MM.1S (cell line): ENCODE data around the gene FCHO2.

Experiments used
- DNase-seq: peaks from one replicate; pipeline ENCODE4 v3.0.0-alpha.2; 2015
- H2AFZ ChIP-seq: fragments of 300-600 bp; sonication (generic); 2 replicates; pipeline ENCODE4 v1.6.0; 2016; ENCODE audit warnings: antibody characterized with exemption, low read length
- H3F3A ChIP-seq: fragments of 300-600 bp; sonication (generic); 2 replicates; pipeline ENCODE4 v1.6.1; 2016; ENCODE audit warnings: mild to moderate bottlenecking, antibody characterized with exemption, low read length, moderate library complexity, mixed read lengths; ENCODE audit not compliant: insufficient read depth
- H3K27ac ChIP-seq: fragments of 300-600 bp; sonication (generic); 2 replicates; pipeline ENCODE4 v1.5.1; 2016; ENCODE audit warnings: mild to moderate bottlenecking, low read length
- H3K27me3 ChIP-seq: fragments of 300-600 bp; sonication (generic); replicated peaks from 2 replicates; pipeline ENCODE4 v1.6.0; 2016; ENCODE audit warnings: low read length; ENCODE audit not compliant: insufficient read depth
- H3K36me3 ChIP-seq: fragments of 300-600 bp; sonication (generic); replicated peaks from 2 replicates; pipeline ENCODE4 v1.6.1; 2016; ENCODE audit warnings: mild to moderate bottlenecking, low read length, mixed read lengths; ENCODE audit not compliant: insufficient read depth
- H3K4me1 ChIP-seq: fragments of 300-600 bp; sonication (generic); 2 replicates; pipeline ENCODE4 v1.6.1; 2016; ENCODE audit warnings: low read length, mixed read lengths
- H3K4me2 ChIP-seq: fragments of 300-600 bp; sonication (generic); 2 replicates; pipeline ENCODE4 v1.6.0; 2016; ENCODE audit warnings: low read depth, low read length
- H3K4me3 ChIP-seq: fragments of 300-600 bp; sonication (generic); 2 replicates; pipeline ENCODE4 v1.5.1; 2016; ENCODE audit warnings: low read length, mixed read lengths
- H3K79me2 ChIP-seq: fragments of 300-600 bp; sonication (generic); 2 replicates; pipeline ENCODE4 v1.6.1; 2016; ENCODE audit warnings: mixed run types, low read length, mixed read lengths
- H3K9ac ChIP-seq: fragments of 300-600 bp; sonication (generic); 2 replicates; pipeline ENCODE4 v1.6.1; 2016; ENCODE audit warnings: low read length, mixed read lengths
- H3K9me2 ChIP-seq: fragments of 300-600 bp; sonication (generic); replicated peaks from 2 replicates; pipeline ENCODE4 v1.6.1; 2016; ENCODE audit warnings: mild to moderate bottlenecking, low read length, mixed read lengths; ENCODE audit not compliant: insufficient read depth
- H3K9me3 ChIP-seq: fragments of 300-600 bp; sonication (generic); replicated peaks from 2 replicates; pipeline ENCODE4 v1.6.1; 2016; ENCODE audit warnings: mild to moderate bottlenecking, low read length, mixed read lengths; ENCODE audit not compliant: insufficient read depth
- H4K20me1 ChIP-seq: fragments of 300-600 bp; sonication (generic); 2 replicates; pipeline ENCODE4 v1.6.1; 2016; ENCODE audit warnings: mild to moderate bottlenecking, low read length, moderate library complexity, mixed read lengths; ENCODE audit not compliant: insufficient read depth
- CTCF ChIP-seq: fragments of 300-600 bp; sonication (generic); IDR thresholded peaks from 2 replicates; pipeline ENCODE4 v1.5.1; 2016; ENCODE audit warnings: antibody characterized with exemption, low read length, mixed read lengths
- EZH2 ChIP-seq: fragments of 300-600 bp; sonication (generic); optimal IDR thresholded peaks from 2 replicates; pipeline ENCODE3; 2017; ENCODE audit warnings: low read depth, mild to moderate bottlenecking, antibody characterized with exemption, low read length, mixed read lengths
- EZH2phosphoT487 ChIP-seq: fragments of 300-600 bp; sonication (generic); IDR thresholded peaks from 2 replicates; pipeline ENCODE4 v1.6.1; 2018; ENCODE audit warnings: antibody characterized with exemption, low read length

Gene FCHO2

GRCh38 chr5:73037545-73037944 is 81.7 kb downstream of the FCHO2 start:
- no peaks in the 10 kb centered on the region for H3F3A ChIP-seq
- no peak overlapping the region for H3K4me2 ChIP-seq
- H3K9me3 ChIP-seq: no peaks in the 10 kb centered on the region
- no peak overlapping the region for H3K4me3 ChIP-seq
- no peaks in the 10 kb centered on the region for H4K20me1 ChIP-seq
- H3K4me1 ChIP-seq: no peaks in the 10 kb centered on the region
- no peaks in the 10 kb centered on the region for H3K27me3 ChIP-seq
- no peaks in the 10 kb centered on the region for H3K36me3 ChIP-seq
- no peak overlapping the region for H2AFZ ChIP-seq
- no peak overlapping the region for H3K9ac ChIP-seq
- no peak for TF ChIP-seq EZH2phosphoT487
- TF ChIP-seq CTCF: no peak
- TF ChIP-seq EZH2: no peak
- H3K27ac ChIP-seq: no peak overlapping the region
- H3K79me2 ChIP-seq: no peaks in the 10 kb centered on the region
- H3K9me2 ChIP-seq: no peaks in the 10 kb centered on the region
- DNase-seq: no peak

GRCh38 chr5:73039082-73039481 is 83.2 kb downstream of the FCHO2 start:
- Histone ChIP-seq H3K36me3 (no peaks in the 10 kb centered on the region), H3K27ac (no peak overlapping the region), H3K4me2 (no peak overlapping the region), H3K27me3 (no peaks in the 10 kb centered on the region), H3K9me3 (no peaks in the 10 kb centered on the region), H3K9ac (no peak overlapping the region), H3K9me2 (no peaks in the 10 kb centered on the region), H3K79me2 (no peaks in the 10 kb centered on the region), H2AFZ (no peak overlapping the region), H3K4me3 (no peak overlapping the region), H3K4me1 (no peaks in the 10 kb centered on the region), H4K20me1 (no peaks in the 10 kb centered on the region), H3F3A (no peaks in the 10 kb centered on the region)
- no peak for TF ChIP-seq EZH2
- no peak for TF ChIP-seq CTCF
- TF ChIP-seq EZH2phosphoT487: no peak
- DNase-seq: no peak

GRCh38 chr5:73042993-73043392 is 87.2 kb downstream of the FCHO2 start:
- no peak overlapping the region for H3K4me2 ChIP-seq
- H3K27me3 ChIP-seq: no peaks in the 10 kb centered on the region
- H3K9ac ChIP-seq: no peak overlapping the region
- H3K36me3 ChIP-seq: no peaks in the 10 kb centered on the region
- no peak overlapping the region for H3K4me3 ChIP-seq
- no peaks in the 10 kb centered on the region for H3F3A ChIP-seq
- H3K4me1 ChIP-seq: no peaks in the 10 kb centered on the region
- H3K9me3 ChIP-seq: no peaks in the 10 kb centered on the region
- H3K27ac ChIP-seq: no peak overlapping the region
- TF ChIP-seq EZH2 (no peak), EZH2phosphoT487 (no peak), CTCF (no peak)
- H2AFZ ChIP-seq: no peak overlapping the region
- DNase-seq: no peak
- H3K79me2 ChIP-seq: no peaks in the 10 kb centered on the region
- H4K20me1 ChIP-seq: no peaks in the 10 kb centered on the region
- H3K9me2 ChIP-seq: no peaks in the 10 kb centered on the region
